DND-41 (cell line): ENCODE data around the gene NSMCE3.

Experiments
- ATAC-seq: fragments of 200-7000 bp; cut with Tn5 transposase; 3 replicates; pipeline ENCODE4 v1.9.1; 2021; ENCODE audit warnings: low read depth; ENCODE audit not compliant: insufficient read depth
- DNase-seq: peaks from one replicate; pipeline ENCODE4 v3.0.0-alpha.2; 2020
- H2AFZ ChIP-seq: 2 replicates; pipeline ENCODE4 v1.6.0; 2012; ENCODE audit warnings: low read depth, low read length
- H3K27ac ChIP-seq: 2 replicates; pipeline ENCODE4 v1.5.1; 2012; ENCODE audit warnings: low read length, inconsistent platforms
- H3K27me3 ChIP-seq: fragments of 200-600 bp; sonication (generic); 2 replicates; pipeline ENCODE4 v1.6.0; 2012; ENCODE audit warnings: low read length, mild to moderate bottlenecking, inconsistent platforms; ENCODE audit not compliant: insufficient read depth, poor library complexity
- H3K36me3 ChIP-seq: 2 replicates; pipeline ENCODE4 v1.5.1; 2012; ENCODE audit warnings: low read length, inconsistent platforms; ENCODE audit not compliant: insufficient read depth
- H3K4me1 ChIP-seq: 2 replicates; pipeline ENCODE4 v1.5.1; 2012; ENCODE audit warnings: mild to moderate bottlenecking, low read length; ENCODE audit not compliant: insufficient read depth
- H3K4me2 ChIP-seq: 2 replicates; pipeline ENCODE4 v1.6.0; 2012; ENCODE audit warnings: mild to moderate bottlenecking, moderate library complexity, low read length, inconsistent platforms; ENCODE audit not compliant: insufficient read depth
- H3K4me3 ChIP-seq, 2 experiments: fragments of 200-600 bp in 1 of 2; shearing (Covaris generic) in 1 of 2; 2 replicates each; pipeline ENCODE4 v1.5.1; 2012 to 2016; ENCODE audit warnings: inconsistent platforms in 2 of 2, low read length in 2 of 2, mild to moderate bottlenecking in 2 of 2, low read depth in 1 of 2, moderate library complexity in 1 of 2
- H3K79me2 ChIP-seq: 2 replicates; pipeline ENCODE4 v1.6.0; 2012; ENCODE audit warnings: low read length, inconsistent platforms; ENCODE audit not compliant: insufficient read depth
- H3K9ac ChIP-seq: 2 replicates; pipeline ENCODE4 v1.6.0; 2012; ENCODE audit warnings: low read depth, mild to moderate bottlenecking, inconsistent platforms, low read length, moderate library complexity
- H3K9me3 ChIP-seq: 2 replicates; pipeline ENCODE4 v1.5.1; 2012; ENCODE audit warnings: low read length, moderate library complexity, mild to moderate bottlenecking, inconsistent platforms; ENCODE audit not compliant: insufficient read depth, severe bottlenecking
- H4K20me1 ChIP-seq: 2 replicates; pipeline ENCODE4 v1.6.0; 2012; ENCODE audit warnings: low read length; ENCODE audit not compliant: insufficient read depth
- EZH2 ChIP-seq: IDR thresholded peaks from 3 replicates; pipeline ENCODE4 v1.6.1; 2012; ENCODE audit warnings: borderline replicate concordance, low read depth, mild to moderate bottlenecking, moderate library complexity, low read length, inconsistent platforms; ENCODE audit not compliant: severe bottlenecking
- TF ChIP-seq, protein P1 (sequence below): IDR thresholded peaks from 2 replicates; pipeline ENCODE4 v1.5.1; 2012; ENCODE audit warnings: borderline replicate concordance, low read length, moderate library complexity, mild to moderate bottlenecking; ENCODE audit not compliant: poor library complexity, severe bottlenecking; ENCODE audit errors: extremely low read depth

NSMCE3 gene

DNA sequence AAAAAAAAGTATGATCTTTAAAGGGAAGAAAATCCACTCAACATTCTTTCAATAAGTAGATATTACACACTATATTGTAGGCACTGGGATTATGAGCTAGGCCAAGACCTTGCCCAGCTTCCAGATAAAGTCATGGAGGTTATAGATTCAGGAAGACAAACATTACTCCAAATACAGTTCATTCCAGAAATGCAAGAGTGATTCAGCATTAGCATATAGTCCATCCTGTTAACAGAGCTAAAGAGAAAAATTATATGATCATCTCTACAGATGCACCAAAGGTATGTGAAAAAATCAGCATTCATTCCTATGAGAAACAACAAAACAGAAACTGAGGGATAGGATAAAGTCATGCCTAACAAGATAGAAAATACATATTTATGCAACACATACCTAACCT, 42.1 kb upstream of the NSMCE3 start:
- no peaks in the 10 kb centered on the region for H3K36me3 ChIP-seq
- H3K79me2 ChIP-seq: no peaks in the 10 kb centered on the region
- H3K9me3 ChIP-seq: no peaks in the 10 kb centered on the region
- H3K27me3 ChIP-seq: no peaks in the 10 kb centered on the region
- no peak overlapping the region for H2AFZ ChIP-seq
- no peaks in the 10 kb centered on the region for H3K4me1 ChIP-seq
- no peak overlapping the region for H3K27ac ChIP-seq
- no peaks in the 10 kb centered on the region for H4K20me1 ChIP-seq
- H3K4me3 ChIP-seq: no peak overlapping the region
- no peak for ATAC-seq
- H3K4me2 ChIP-seq: no peak overlapping the region
- H3K9ac ChIP-seq: no peak overlapping the region
- no peak for TF ChIP-seq EZH2
- TF ChIP-seq, protein P1, sequence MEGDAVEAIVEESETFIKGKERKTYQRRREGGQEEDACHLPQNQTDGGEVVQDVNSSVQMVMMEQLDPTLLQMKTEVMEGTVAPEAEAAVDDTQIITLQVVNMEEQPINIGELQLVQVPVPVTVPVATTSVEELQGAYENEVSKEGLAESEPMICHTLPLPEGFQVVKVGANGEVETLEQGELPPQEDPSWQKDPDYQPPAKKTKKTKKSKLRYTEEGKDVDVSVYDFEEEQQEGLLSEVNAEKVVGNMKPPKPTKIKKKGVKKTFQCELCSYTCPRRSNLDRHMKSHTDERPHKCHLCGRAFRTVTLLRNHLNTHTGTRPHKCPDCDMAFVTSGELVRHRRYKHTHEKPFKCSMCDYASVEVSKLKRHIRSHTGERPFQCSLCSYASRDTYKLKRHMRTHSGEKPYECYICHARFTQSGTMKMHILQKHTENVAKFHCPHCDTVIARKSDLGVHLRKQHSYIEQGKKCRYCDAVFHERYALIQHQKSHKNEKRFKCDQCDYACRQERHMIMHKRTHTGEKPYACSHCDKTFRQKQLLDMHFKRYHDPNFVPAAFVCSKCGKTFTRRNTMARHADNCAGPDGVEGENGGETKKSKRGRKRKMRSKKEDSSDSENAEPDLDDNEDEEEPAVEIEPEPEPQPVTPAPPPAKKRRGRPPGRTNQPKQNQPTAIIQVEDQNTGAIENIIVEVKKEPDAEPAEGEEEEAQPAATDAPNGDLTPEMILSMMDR: no peak
- DNase-seq: no peak

DNA sequence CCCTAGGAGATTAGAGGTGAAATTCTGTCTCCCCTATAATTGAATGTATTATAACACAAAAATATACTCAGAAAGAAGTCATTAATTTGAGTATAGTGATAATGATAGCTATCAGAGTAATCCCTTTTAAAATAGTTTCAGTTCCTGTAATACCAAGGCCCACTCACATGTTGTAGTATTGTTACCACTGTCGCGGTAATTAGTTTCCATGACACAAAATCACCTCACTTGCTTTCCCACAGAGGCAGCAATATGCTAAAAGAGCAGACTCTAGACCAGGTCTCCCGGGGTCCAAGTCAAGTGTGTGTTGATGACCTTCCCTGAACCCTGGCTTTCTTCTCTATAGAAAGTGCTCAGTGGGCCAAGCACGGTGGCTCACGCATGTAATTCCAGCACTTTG, 39.5 kb upstream of the NSMCE3 start:
- H3K4me3 ChIP-seq: no peak overlapping the region
- no peaks in the 10 kb centered on the region for H4K20me1 ChIP-seq
- no peak overlapping the region for H2AFZ ChIP-seq
- no peaks in the 10 kb centered on the region for H3K9me3 ChIP-seq
- DNase-seq (no peak), ATAC-seq (no peak)
- no peaks in the 10 kb centered on the region for H3K36me3 ChIP-seq
- H3K79me2 ChIP-seq: no peaks in the 10 kb centered on the region
- no peak overlapping the region for H3K27ac ChIP-seq
- no peaks in the 10 kb centered on the region for H3K27me3 ChIP-seq
- H3K9ac ChIP-seq: no peak overlapping the region
- H3K4me1 ChIP-seq: no peaks in the 10 kb centered on the region
- TF ChIP-seq EZH2: no peak
- TF ChIP-seq, protein P1: no peak
- H3K4me2 ChIP-seq: no peak overlapping the region

DNA sequence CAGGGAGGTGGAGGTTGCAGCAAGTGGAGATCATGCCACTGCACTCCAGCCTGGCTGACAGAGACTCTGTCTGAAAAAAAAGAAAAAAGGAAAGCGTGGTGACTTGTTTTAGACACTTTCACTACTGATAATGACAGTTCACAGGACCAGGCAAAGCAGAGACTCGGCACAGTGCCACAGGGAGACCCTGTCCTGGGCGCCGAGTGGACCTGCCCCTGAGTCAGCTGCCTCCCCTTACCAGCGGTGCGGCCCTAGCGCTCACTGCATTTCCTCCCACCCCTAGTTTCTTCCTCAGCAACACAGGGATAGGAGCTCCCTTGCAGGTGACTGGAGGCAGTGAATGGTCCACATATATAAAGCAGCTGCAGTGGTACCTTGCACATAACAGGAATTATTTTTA, 38.7 kb upstream of the NSMCE3 start:
- Histone ChIP-seq H3K79me2 (no peaks in the 10 kb centered on the region), H3K9me3 (no peaks in the 10 kb centered on the region), H2AFZ (no peak overlapping the region), H3K9ac (no peak overlapping the region), H3K4me3 (no peak overlapping the region), H3K27me3 (no peaks in the 10 kb centered on the region), H3K4me2 (no peak overlapping the region), H4K20me1 (no peaks in the 10 kb centered on the region), H3K27ac (no peak overlapping the region), H3K4me1 (no peaks in the 10 kb centered on the region), H3K36me3 (no peaks in the 10 kb centered on the region)
- DNase-seq (no peak), ATAC-seq (no peak)
- TF ChIP-seq EZH2: no peak
- TF ChIP-seq, protein P1: no peak

DNA sequence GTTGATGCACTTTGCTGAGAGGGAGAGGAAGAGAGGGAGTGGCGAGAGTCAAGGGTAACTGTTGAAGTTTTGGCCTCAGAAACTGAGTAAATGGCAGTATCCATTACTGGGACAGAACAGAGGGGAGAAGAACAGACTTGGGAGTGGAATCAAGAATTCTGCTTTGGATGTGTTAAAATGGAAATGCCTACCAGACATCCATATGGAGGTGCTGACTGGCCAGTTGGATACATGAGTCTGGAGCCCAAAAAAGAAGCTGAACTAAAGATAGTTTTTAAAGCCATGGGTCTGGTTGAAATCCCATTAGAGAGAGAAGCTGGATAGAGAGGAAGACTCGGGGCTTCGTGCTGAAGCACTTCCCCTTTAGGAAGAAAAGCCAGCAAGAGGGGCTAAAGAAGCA, 35.9 kb upstream of the NSMCE3 start:
- H4K20me1 ChIP-seq: no peaks in the 10 kb centered on the region
- no peak overlapping the region for H3K4me3 ChIP-seq
- DNase-seq: no peak
- H2AFZ ChIP-seq: no peak overlapping the region
- TF ChIP-seq, protein P1: no peak
- no peak for TF ChIP-seq EZH2
- H3K27ac ChIP-seq: no peak overlapping the region
- no peaks in the 10 kb centered on the region for H3K9me3 ChIP-seq
- no peaks in the 10 kb centered on the region for H3K27me3 ChIP-seq
- no peak overlapping the region for H3K4me2 ChIP-seq
- H3K4me1 ChIP-seq: no peaks in the 10 kb centered on the region
- no peaks in the 10 kb centered on the region for H3K79me2 ChIP-seq
- ATAC-seq: no peak
- no peak overlapping the region for H3K9ac ChIP-seq
- no peaks in the 10 kb centered on the region for H3K36me3 ChIP-seq
